OCI-LY7 (cell line): ENCODE data around the gene MACROH2A2. TPM values are rescaled to one million over a fixed set of nuclear protein-coding genes. Genes with fewer than 3 reads are reported as not detected.
"Not testable (repeated sequence)": the region's sequence is repeated elsewhere in the genome, so short reads cannot be mapped to it uniquely, and the experiment has no call there.

Experiments used
- BruUV-seq: library from RNA; stranded (reverse); fragments of 400-500 nt; replicated peaks from 2 replicates; lab custom pipeline; 2021; lab: Mats Ljungman, UMichigan
- CTCF ChIA-PET: fragments of 300-600 bp; sonication (Branson Sonifier 250); formaldehyde crosslinking; loops from one replicate; lab custom pipeline; 2022; ENCODE audit warnings: antibody characterized with exemption; ENCODE audit not compliant: unreplicated experiment; lab: Charles Lee
- POLR2A ChIA-PET: fragments of 300-600 bp; sonication (Branson Sonifier 250); formaldehyde crosslinking; loops from one replicate; lab custom pipeline; 2022; ENCODE audit warnings: antibody characterized with exemption; lab: Charles Lee
- DNase-seq: peaks from one replicate; pipeline ENCODE4 v3.0.0-alpha.2; 2015; ENCODE audit warnings: low spot score
- H2AFZ ChIP-seq: fragments of 200-600 bp; sonication (generic), shearing (Covaris generic); 2 replicates; pipeline ENCODE4 v1.6.1; 2014; ENCODE audit warnings: mild to moderate bottlenecking, antibody characterized with exemption, low read length, moderate library complexity
- H3K27ac ChIP-seq: fragments of 200-600 bp; sonication (generic); 2 replicates; pipeline ENCODE4 v1.5.1; 2014; ENCODE audit warnings: mixed run types, low read depth, mild to moderate bottlenecking, moderate library complexity, low read length, inconsistent platforms; ENCODE audit not compliant: poor library complexity, severe bottlenecking
- H3K36me3 ChIP-seq: fragments of 200-600 bp; sonication (generic); 2 replicates; pipeline ENCODE4 v1.6.1; 2014; ENCODE audit warnings: mild to moderate bottlenecking, antibody characterized with exemption, low read length, moderate library complexity, mixed read lengths; ENCODE audit not compliant: insufficient read depth
- H3K4me1 ChIP-seq: fragments of 200-600 bp; sonication (generic); 2 replicates; pipeline ENCODE4 v1.5.1; 2014; ENCODE audit warnings: mild to moderate bottlenecking, low read length; ENCODE audit not compliant: insufficient read depth, poor library complexity, severe bottlenecking
- H3K4me2 ChIP-seq: fragments of 200-600 bp; sonication (generic); 2 replicates; pipeline ENCODE4 v1.6.1; 2014; ENCODE audit warnings: mild to moderate bottlenecking, low read length
- H3K4me3 ChIP-seq: fragments of 200-600 bp; sonication (generic); 2 replicates; pipeline ENCODE4 v1.5.1; 2014; ENCODE audit warnings: mild to moderate bottlenecking, low read depth, low read length; ENCODE audit not compliant: poor library complexity, severe bottlenecking
- H3K79me2 ChIP-seq: fragments of 200-600 bp; sonication (generic); 2 replicates; pipeline ENCODE4 v1.6.1; 2016; ENCODE audit warnings: low read depth, mild to moderate bottlenecking, low read length, moderate library complexity, mixed read lengths; ENCODE audit not compliant: insufficient read depth
- H3K9me2 ChIP-seq: fragments of 200-600 bp; sonication (generic); 2 replicates; pipeline ENCODE4 v1.6.1; 2016; ENCODE audit warnings: mild to moderate bottlenecking, low read length, mixed read lengths; ENCODE audit not compliant: insufficient read depth
- H3K9me3 ChIP-seq: fragments of 200-600 bp; sonication (generic); 2 replicates; pipeline ENCODE4 v1.6.1; 2014; ENCODE audit warnings: mild to moderate bottlenecking, mixed run types, low read length, mixed read lengths
- H4K20me1 ChIP-seq: fragments of 200-600 bp; sonication (generic); 2 replicates; pipeline ENCODE4 v1.6.1; 2014; ENCODE audit warnings: mild to moderate bottlenecking, antibody characterized with exemption, low read length, moderate library complexity, mixed read lengths; ENCODE audit not compliant: insufficient read depth
- EZH2phosphoT487 ChIP-seq: fragments of 200-600 bp; sonication (generic); IDR thresholded peaks from 2 replicates; pipeline ENCODE4 v1.6.1; 2018; ENCODE audit warnings: low read depth, borderline replicate concordance, mild to moderate bottlenecking, mixed run types, antibody characterized with exemption, low read length, moderate library complexity, mixed read lengths
- intact Hi-C: fragments of 100-400 bp; cut with micrococcal nuclease; formaldehyde crosslinking; loops from one replicate; pipeline ENCODE4 v1.10.0; 2022; ENCODE audit not compliant: unreplicated experiment
- total RNA-seq, 2 experiments: library from RNA; depleted of rRNA in 1 of 2; stranded (reverse); fragments of >200 nt in 1 of 2; shearing (Covaris generic) in 1 of 2; gene quantifications; 2 replicates each; pipeline ENCODE4 v1.2.3, GENCODE V29; 2014 to 2022
- TF ChIP-seq, protein P1 (sequence below): fragments of 200-600 bp; sonication (generic); conservative IDR thresholded peaks from 2 replicates; pipeline ENCODE4 v1.5.1; 2014; ENCODE audit warnings: mild to moderate bottlenecking, antibody characterized with exemption, low read length, moderate library complexity, mixed read lengths

Gene MACROH2A2
- total RNA-seq, 2 experiments from 2014 or later = not detected

DNA sequence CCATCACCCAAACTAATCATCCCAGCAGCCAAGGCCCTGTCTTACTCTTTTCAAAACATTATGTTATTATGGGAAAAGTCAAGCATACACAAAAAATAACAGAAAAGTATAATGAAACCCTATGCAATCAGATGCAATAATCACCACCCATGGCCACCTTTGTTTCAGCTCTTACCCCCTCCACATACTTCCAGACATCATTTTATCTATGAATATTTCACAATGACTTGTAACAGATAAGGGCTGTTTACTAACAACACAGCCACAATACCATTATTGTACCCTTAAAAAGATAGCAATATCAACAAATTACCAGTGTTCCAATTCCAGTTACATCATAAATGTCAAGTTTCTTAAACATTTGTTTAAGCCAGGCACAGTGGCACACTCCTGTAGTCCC lies 44.8 kb downstream of the MACROH2A2 start:
- Histone ChIP-seq H3K4me1 (no peaks in the 10 kb centered on the region), H2AFZ (no peak overlapping the region), H3K4me2 (no peak overlapping the region), H3K4me3 (no peak overlapping the region), H3K79me2 (no peaks in the 10 kb centered on the region), H3K9me2 (no peaks in the 10 kb centered on the region), H3K9me3 (no peaks in the 10 kb centered on the region), H3K27ac (no peak overlapping the region), H4K20me1 (no peaks in the 10 kb centered on the region), H3K36me3 (no peaks in the 10 kb centered on the region)
- no TSS peak for BruUV-seq
- ChIA-PET CTCF (no interaction called here), POLR2A (interaction anchor here (0.7 to 1.1 kb wide), 3 partner anchors 676 to 1102 kb away, joined by 3 read pairs; no protein-coding TSS in a partner anchor)
- intact Hi-C loops = no loop called here
- no peak for TF ChIP-seq EZH2phosphoT487
- TF ChIP-seq, protein P1, sequence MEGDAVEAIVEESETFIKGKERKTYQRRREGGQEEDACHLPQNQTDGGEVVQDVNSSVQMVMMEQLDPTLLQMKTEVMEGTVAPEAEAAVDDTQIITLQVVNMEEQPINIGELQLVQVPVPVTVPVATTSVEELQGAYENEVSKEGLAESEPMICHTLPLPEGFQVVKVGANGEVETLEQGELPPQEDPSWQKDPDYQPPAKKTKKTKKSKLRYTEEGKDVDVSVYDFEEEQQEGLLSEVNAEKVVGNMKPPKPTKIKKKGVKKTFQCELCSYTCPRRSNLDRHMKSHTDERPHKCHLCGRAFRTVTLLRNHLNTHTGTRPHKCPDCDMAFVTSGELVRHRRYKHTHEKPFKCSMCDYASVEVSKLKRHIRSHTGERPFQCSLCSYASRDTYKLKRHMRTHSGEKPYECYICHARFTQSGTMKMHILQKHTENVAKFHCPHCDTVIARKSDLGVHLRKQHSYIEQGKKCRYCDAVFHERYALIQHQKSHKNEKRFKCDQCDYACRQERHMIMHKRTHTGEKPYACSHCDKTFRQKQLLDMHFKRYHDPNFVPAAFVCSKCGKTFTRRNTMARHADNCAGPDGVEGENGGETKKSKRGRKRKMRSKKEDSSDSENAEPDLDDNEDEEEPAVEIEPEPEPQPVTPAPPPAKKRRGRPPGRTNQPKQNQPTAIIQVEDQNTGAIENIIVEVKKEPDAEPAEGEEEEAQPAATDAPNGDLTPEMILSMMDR = no peak
- no peak for DNase-seq

DNA sequence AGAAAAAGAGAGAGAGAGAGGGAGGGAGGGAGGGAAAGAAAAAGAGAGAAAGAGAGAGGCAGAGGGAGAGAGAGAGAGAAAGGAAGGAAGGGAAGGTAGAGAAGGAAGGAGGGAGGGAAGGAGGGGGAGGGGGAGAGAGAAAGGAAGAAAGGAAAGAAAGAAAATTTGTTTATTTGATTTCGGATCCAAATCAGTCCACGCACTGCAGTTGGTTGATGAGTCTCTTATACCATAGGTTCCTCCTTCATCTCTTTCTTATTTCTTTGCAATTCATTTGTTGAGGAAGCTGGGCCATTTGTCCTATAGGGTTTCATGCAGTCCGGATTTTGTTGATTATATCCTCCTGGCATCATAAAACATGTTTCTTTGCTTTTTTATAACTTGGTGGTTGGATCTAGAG lies 45.6 kb downstream of the MACROH2A2 start:
- POLR2A ChIA-PET = interaction anchor here (0.7 kb wide), 1 partner anchor 1101 kb away, joined by 3 read pairs; no protein-coding TSS in a partner anchor
- TF ChIP-seq, protein P1 = no peak
- Histone ChIP-seq H3K36me3 (no peaks in the 10 kb centered on the region), H2AFZ (no peak overlapping the region), H3K79me2 (no peaks in the 10 kb centered on the region), H3K4me3 (no peak overlapping the region), H3K4me2 (no peak overlapping the region), H3K4me1 (no peaks in the 10 kb centered on the region), H4K20me1 (no peaks in the 10 kb centered on the region), H3K9me3 (no peaks in the 10 kb centered on the region), H3K27ac (no peak overlapping the region), H3K9me2 (no peaks in the 10 kb centered on the region)
- no peak for DNase-seq
- CTCF ChIA-PET = no interaction called here
- intact Hi-C loops = no loop called here
- BruUV-seq = no TSS peak

DNA sequence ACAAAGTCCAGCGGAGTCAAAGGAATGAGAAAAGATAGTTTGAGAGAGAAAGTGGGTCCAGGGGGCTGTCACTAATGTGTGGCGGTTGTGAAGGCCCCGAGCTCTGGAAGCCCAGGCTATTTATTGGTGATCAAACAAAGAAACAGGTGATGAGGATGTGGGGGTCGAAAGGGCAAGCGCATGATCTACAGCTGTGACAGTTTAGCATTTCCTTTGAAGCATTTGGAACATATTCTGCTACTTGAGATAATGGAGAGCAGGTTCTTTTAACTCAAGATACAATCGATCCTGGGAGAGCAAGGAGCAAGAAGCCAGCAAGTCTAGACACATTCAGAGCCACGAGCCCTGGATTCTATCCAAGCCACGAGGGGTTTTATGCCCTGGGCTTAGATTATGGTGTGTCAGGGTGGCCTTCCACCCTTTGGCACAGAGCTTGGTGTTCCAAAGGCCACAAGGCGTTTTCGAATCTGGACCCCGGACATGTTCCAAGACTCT lies 48.5 kb downstream of the MACROH2A2 start:
- POLR2A ChIA-PET, H3K4me1 ChIP-seq, H3K36me3 ChIP-seq, H3K79me2 ChIP-seq, H4K20me1 ChIP-seq, BruUV-seq, H3K9me2 ChIP-seq, DNase-seq, CTCF ChIA-PET, H2AFZ ChIP-seq, H3K27ac ChIP-seq, H3K4me2 ChIP-seq, H3K4me3 ChIP-seq, H3K9me3 ChIP-seq: not testable (repeated sequence)
- intact Hi-C loops = loop anchor here (5.0 kb wide), 1 partner anchor 504 kb away; no protein-coding TSS in a partner anchor
